ENCODE data around the gene ZEB2.

Gene ZEB2

DNA sequence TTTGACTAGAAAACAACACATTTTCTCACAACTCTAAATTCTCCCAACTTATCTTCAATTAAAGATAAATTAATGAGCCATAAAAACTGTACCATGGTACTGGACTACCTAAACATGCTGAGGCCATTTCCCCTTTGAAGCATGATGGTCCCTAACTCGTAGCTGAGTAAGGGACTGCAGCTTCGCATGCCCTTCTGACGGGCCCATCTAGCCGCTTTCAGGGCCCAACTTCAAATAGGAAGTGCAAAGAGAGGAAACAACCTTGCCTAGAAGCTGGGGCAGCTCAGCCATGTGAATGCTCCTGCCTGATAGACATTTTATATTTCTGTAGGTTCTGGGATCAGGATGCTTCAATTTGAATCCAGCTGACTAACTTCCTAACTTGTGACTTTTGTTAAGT, 72.4 kb downstream of the ZEB2 start:
- Histone ChIP-seq H4K20me1 (ENCODE audit: insufficient read depth, low read length) (no peaks in the 10 kb centered on the region), H3K9me2 (ENCODE audit: low read depth, low read length) (no peaks in the 10 kb centered on the region), H3K36me3 (ENCODE audit: insufficient read depth, low read length) (no peaks in the 10 kb centered on the region), H3K79me2 (ENCODE audit: insufficient read depth, low read length) (peaks cover 15% of the 10 kb centered on the region), H3K27me3 (ENCODE audit: insufficient read depth, low read length) (no peaks in the 10 kb centered on the region), H3F3A (ENCODE audit: insufficient read depth, low read length) (no peaks in the 10 kb centered on the region; the same call in 1 of the 2 replicates), H2AFZ (ENCODE audit: low read length) (no peak overlapping the region), H3K4me3 (ENCODE audit: low read depth, low read length, poor library complexity, severe bottlenecking) (no peak overlapping the region), H3K27ac (ENCODE audit: low read depth, low read length, poor library complexity, severe bottlenecking) (peak overlapping the region; percentile 81), H3K4me2 (ENCODE audit: low read length) (peak overlapping the region; percentile 3; the same call in 1 of the 2 replicates), H3K9ac (ENCODE audit: low read length) (no peak overlapping the region; the same call in 1 of the 2 replicates), H3K9me3 (ENCODE audit: low read length) (no peaks in the 10 kb centered on the region), H3K4me1 (ENCODE audit: insufficient read depth, low read length, severe bottlenecking) (peaks cover 82% of the 10 kb centered on the region)
- TF ChIP-seq, protein P1, sequence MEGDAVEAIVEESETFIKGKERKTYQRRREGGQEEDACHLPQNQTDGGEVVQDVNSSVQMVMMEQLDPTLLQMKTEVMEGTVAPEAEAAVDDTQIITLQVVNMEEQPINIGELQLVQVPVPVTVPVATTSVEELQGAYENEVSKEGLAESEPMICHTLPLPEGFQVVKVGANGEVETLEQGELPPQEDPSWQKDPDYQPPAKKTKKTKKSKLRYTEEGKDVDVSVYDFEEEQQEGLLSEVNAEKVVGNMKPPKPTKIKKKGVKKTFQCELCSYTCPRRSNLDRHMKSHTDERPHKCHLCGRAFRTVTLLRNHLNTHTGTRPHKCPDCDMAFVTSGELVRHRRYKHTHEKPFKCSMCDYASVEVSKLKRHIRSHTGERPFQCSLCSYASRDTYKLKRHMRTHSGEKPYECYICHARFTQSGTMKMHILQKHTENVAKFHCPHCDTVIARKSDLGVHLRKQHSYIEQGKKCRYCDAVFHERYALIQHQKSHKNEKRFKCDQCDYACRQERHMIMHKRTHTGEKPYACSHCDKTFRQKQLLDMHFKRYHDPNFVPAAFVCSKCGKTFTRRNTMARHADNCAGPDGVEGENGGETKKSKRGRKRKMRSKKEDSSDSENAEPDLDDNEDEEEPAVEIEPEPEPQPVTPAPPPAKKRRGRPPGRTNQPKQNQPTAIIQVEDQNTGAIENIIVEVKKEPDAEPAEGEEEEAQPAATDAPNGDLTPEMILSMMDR (IDR thresholded peaks at IDR 0.05; ENCODE audit: low read length): no peak
- TF ChIP-seq EZH2 (IDR thresholded peaks at IDR 0.05; ENCODE audit: borderline replicate concordance, low read length): no peak

DNA sequence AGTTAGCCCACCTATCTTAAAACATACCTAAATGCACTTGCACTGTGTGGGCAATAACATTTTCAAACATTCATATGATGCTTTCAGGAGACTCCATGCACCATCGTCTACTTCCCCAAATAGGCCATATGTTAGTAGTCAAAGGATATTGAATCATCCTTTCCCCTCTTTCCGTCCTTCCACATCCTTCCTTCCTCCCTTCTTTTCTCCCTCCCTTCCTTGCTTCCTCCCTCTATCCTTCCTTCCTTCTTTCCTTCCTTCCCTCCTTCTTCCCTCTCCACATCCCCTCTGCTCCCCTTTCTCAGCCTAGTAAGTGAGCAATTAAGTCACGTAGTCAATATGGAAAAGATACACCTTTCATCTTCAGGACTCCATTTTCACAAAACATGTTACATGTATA, 73.8 kb downstream of the ZEB2 start:
- Histone ChIP-seq H3K9me3 (ENCODE audit: low read length) (no peaks in the 10 kb centered on the region), H3K36me3 (ENCODE audit: insufficient read depth, low read length) (no peaks in the 10 kb centered on the region), H3K79me2 (ENCODE audit: insufficient read depth, low read length) (peaks cover 11% of the 10 kb centered on the region), H3F3A (ENCODE audit: insufficient read depth, low read length) (no peaks in the 10 kb centered on the region; the same call in 1 of the 2 replicates), H3K4me3 (ENCODE audit: low read depth, low read length, poor library complexity, severe bottlenecking) (no peak overlapping the region), H3K27me3 (ENCODE audit: insufficient read depth, low read length) (no peaks in the 10 kb centered on the region), H3K9me2 (ENCODE audit: low read depth, low read length) (no peaks in the 10 kb centered on the region), H3K4me1 (ENCODE audit: insufficient read depth, low read length, severe bottlenecking) (peaks cover 82% of the 10 kb centered on the region), H3K4me2 (ENCODE audit: low read length) (no peak overlapping the region), H4K20me1 (ENCODE audit: insufficient read depth, low read length) (no peaks in the 10 kb centered on the region), H3K9ac (ENCODE audit: low read length) (no peak overlapping the region), H2AFZ (ENCODE audit: low read length) (no peak overlapping the region), H3K27ac (ENCODE audit: low read depth, low read length, poor library complexity, severe bottlenecking) (no peak overlapping the region)
- TF ChIP-seq EZH2 (IDR thresholded peaks at IDR 0.05; ENCODE audit: borderline replicate concordance, low read length): no peak
- TF ChIP-seq, protein P1 (IDR thresholded peaks at IDR 0.05; ENCODE audit: low read length): no peak

DNA sequence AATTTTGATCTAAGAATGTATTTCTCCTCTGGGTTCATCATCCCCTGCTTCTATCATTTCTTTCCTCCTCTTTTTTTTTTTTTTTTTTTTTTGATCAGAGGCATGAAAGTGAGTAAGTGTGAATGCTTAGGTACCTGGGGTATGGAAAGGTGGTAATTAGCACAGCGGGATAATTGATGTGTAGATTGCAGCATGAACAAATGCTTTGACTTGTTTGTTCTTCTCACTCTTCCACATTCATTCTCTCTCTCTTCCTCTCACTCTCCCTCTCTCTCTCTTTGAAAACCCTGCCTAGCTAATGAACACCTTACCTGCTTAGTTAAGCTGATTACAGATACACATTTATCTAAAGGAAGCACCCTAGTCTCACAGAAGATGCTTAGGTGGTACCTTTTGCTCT, 74.7 kb downstream of the ZEB2 start:
- TF ChIP-seq EZH2 (IDR thresholded peaks at IDR 0.05; ENCODE audit: borderline replicate concordance, low read length): no peak
- TF ChIP-seq, protein P1 (IDR thresholded peaks at IDR 0.05; ENCODE audit: low read length): no peak
- Histone ChIP-seq H3K36me3 (ENCODE audit: insufficient read depth, low read length) (no peaks in the 10 kb centered on the region), H3K27me3 (ENCODE audit: insufficient read depth, low read length) (no peaks in the 10 kb centered on the region), H3F3A (ENCODE audit: insufficient read depth, low read length) (no peaks in the 10 kb centered on the region; the same call in 1 of the 2 replicates), H3K4me1 (ENCODE audit: insufficient read depth, low read length, severe bottlenecking) (peaks cover 82% of the 10 kb centered on the region), H3K4me2 (ENCODE audit: low read length) (no peak overlapping the region), H3K4me3 (ENCODE audit: low read depth, low read length, poor library complexity, severe bottlenecking) (no peak overlapping the region), H3K27ac (ENCODE audit: low read depth, low read length, poor library complexity, severe bottlenecking) (peak overlapping the region; percentile 65), H4K20me1 (ENCODE audit: insufficient read depth, low read length) (no peaks in the 10 kb centered on the region), H3K9me3 (ENCODE audit: low read length) (no peaks in the 10 kb centered on the region), H3K79me2 (ENCODE audit: insufficient read depth, low read length) (peaks cover 9% of the 10 kb centered on the region), H3K9ac (ENCODE audit: low read length) (no peak overlapping the region), H3K9me2 (ENCODE audit: low read depth, low read length) (no peaks in the 10 kb centered on the region), H2AFZ (ENCODE audit: low read length) (no peak overlapping the region)
